GM12878 (cell line): ENCODE results near the gene SCP2. TPM values are rescaled to one million over a fixed set of nuclear protein-coding genes. Genes with fewer than 3 reads are reported as not detected.

ENCODE experiments used
- ATAC-seq: fragments of 200-7000 bp; cut with Tn5 transposase; 3 replicates; pipeline ENCODE4 v1.9.1; 2020; ENCODE audit warnings: mild to moderate bottlenecking, moderate library complexity
- BruUV-seq: library from RNA; stranded (reverse); fragments of 400-500 nt; replicated peaks from 2 replicates; lab custom pipeline; 2021; lab: Mats Ljungman, UMichigan
- CTCF ChIA-PET: fragments of 300-600 bp; sonication (Branson Sonifier 250); formaldehyde crosslinking; extraction: SDS; loops from one replicate; lab custom pipeline; 2021; ENCODE audit warnings: inconsistent platforms; lab: Yijun Ruan, JAX
- POLR2A ChIA-PET: fragments of 350-600 bp; formaldehyde crosslinking; extraction: SDS; loops from one replicate; lab custom pipeline; 2021; ENCODE audit warnings: inconsistent platforms; lab: Charles Lee
- RAD21 ChIA-PET: fragments of 300-600 bp; sonication (Branson Sonifier 250); formaldehyde crosslinking; loops from one replicate; lab custom pipeline; 2023; ENCODE audit warnings: antibody characterized with exemption; ENCODE audit not compliant: unreplicated experiment; lab: Charles Lee
- SMC1A ChIA-PET: fragments of 300-600 bp; sonication (Branson Sonifier 250); formaldehyde crosslinking; loops from one replicate; lab custom pipeline; 2023; ENCODE audit not compliant: unreplicated experiment, uncharacterized antibody; lab: Charles Lee
- DNase-seq: peaks from one replicate; pipeline ENCODE4 v3.0.0-alpha.2; 2011; ENCODE audit warnings: low read depth, low spot score
- FAIRE-seq: peaks from 3 replicates; lab custom pipeline; 2011; peaks lifted over from hg19 to GRCh38; lab: Jason Lieb, UNC
- H2AFZ ChIP-seq: 2 replicates; pipeline ENCODE4 v1.6.0; 2011; ENCODE audit warnings: low read depth, low read length, control low read depth; ENCODE audit not compliant: control insufficient read depth
- H3K27ac ChIP-seq: 2 replicates; pipeline ENCODE4 v1.5.1; 2011; ENCODE audit warnings: control low read depth; ENCODE audit not compliant: control insufficient read depth, insufficient read depth
- H3K27me3 ChIP-seq, 2 experiments: replicated peaks in 1 of 2; 2 replicates each; pipeline versions ENCODE4 v1.6.0 to v1.6.1; 2011; ENCODE audit warnings: low read length in 1 of 2; ENCODE audit not compliant: control insufficient read depth in 2 of 2, insufficient read depth in 2 of 2
- H3K36me3 ChIP-seq, 2 experiments: 2 replicates each; pipeline ENCODE4 v1.5.1; 2011; ENCODE audit warnings: low read length in 1 of 2; ENCODE audit not compliant: control insufficient read depth in 2 of 2, insufficient read depth in 2 of 2
- H3K4me1 ChIP-seq: 2 replicates; pipeline ENCODE4 v1.6.1; 2011; ENCODE audit warnings: mild to moderate bottlenecking, low read length, moderate library complexity, mixed read lengths; ENCODE audit not compliant: control insufficient read depth, insufficient read depth
- H3K4me2 ChIP-seq: 2 replicates; pipeline ENCODE4 v1.6.0; 2011; ENCODE audit warnings: control low read depth; ENCODE audit not compliant: control insufficient read depth, insufficient read depth
- H3K4me3 ChIP-seq: fragments of 200-600 bp; sonication (generic); 2 replicates; pipeline ENCODE4 v1.5.1; 2016
- H3K79me2 ChIP-seq: 2 replicates; pipeline ENCODE4 v1.6.0; 2011; ENCODE audit warnings: low read length; ENCODE audit not compliant: control insufficient read depth, insufficient read depth
- H3K9ac ChIP-seq: 2 replicates; pipeline ENCODE4 v1.8.0; 2011; ENCODE audit warnings: low read length, control low read depth, mixed read lengths; ENCODE audit not compliant: control insufficient read depth, insufficient read depth
- H3K9me3 ChIP-seq: replicated peaks from 3 replicates; pipeline ENCODE4 v1.5.1; 2011; ENCODE audit warnings: mild to moderate bottlenecking, low read length; ENCODE audit not compliant: control insufficient read depth, insufficient read depth
- H4K20me1 ChIP-seq: 2 replicates; pipeline ENCODE4 v1.6.0; 2011; ENCODE audit not compliant: control insufficient read depth, insufficient read depth
- CHD4 ChIP-seq: fragments of 200-600 bp; sonication (generic); IDR thresholded peaks from 2 replicates; pipeline ENCODE4 v1.6.1; 2016; ENCODE audit warnings: mild to moderate bottlenecking
- IRF4 ChIP-seq: IDR thresholded peaks from 2 replicates; pipeline ENCODE4 v1.6.1; 2011; ENCODE audit warnings: low read depth, low read length
- WGBS: methylation state at CpG from one replicate; pipeline ENCODE4 v1.1.6; 2016; ENCODE audit warnings: low lambda C conversion rate; ENCODE audit not compliant: insufficient replicate concordance, insufficient coverage; ENCODE audit errors: missing lambda C conversion rate; 5-methylcytosine and 5-hydroxymethylcytosine counted together
- in situ Hi-C: fragments of 300-500 bp; cut with MboI; formaldehyde crosslinking; loops from 9 replicates; pipeline ENCODE4 v1.14.3; 2018; ENCODE audit warnings: mixed read lengths
- intact Hi-C: fragments of 100-400 bp; cut with micrococcal nuclease; formaldehyde crosslinking; loops from one replicate; pipeline ENCODE4 v1.14.2; 2022; ENCODE audit not compliant: unreplicated experiment
- polyA plus RNA-seq, 11 experiments: library from polyadenylated mRNA; depleted of rRNA in 4 of 11; unstranded in 6 of 11; stranded (reverse) in 5 of 11; fragments of >200 nt; fragmentation: Nextera tagmentation in 4 of 11; fragmentation: Illumina TruSeq in 1 of 11; extraction: Ambion mirVana in 4 of 11; extraction: Trizol in 1 of 11; gene quantifications; 1 replicate in 1 of 11; 2 replicates in 10 of 11; pipeline versions ENCODE4 v1.2.1 to v1.2.3, GENCODE V29; 2011 to 2016; ENCODE audit warnings: inconsistent platforms in 2 of 11, missing spikeins in 2 of 11, low read depth in 1 of 11
- total RNA-seq, 4 experiments: library from RNA; depleted of rRNA in 3 of 4; stranded (reverse); fragments of >200 nt in 3 of 4; fragmentation: Illumina TruSeq in 1 of 4; extraction: Trizol in 1 of 4; gene quantifications; 2 replicates each; pipeline versions ENCODE4 v1.2.1 to v1.2.3, GENCODE V29; 2013 to 2021

The SCP2 gene
- total and polyA plus RNA-seq, 10 of the 15 experiments (the other 5 are each of a cell fraction or from before 2014, with no cell fraction given) = 74.3 to 327 (median 127) TPM

- no peaks in the 10 kb centered on the region for H3K9me3 ChIP-seq
- in situ Hi-C loops (no loop called here), intact Hi-C loops (no loop called here)
- ChIA-PET CTCF (no interaction called here), SMC1A (no interaction called here), POLR2A (no interaction called here), RAD21 (no interaction called here)
- no peak overlapping the region for H3K9ac ChIP-seq
- H3K27me3 ChIP-seq = 0 out of 4 replicates have a peak, but pooled peaks cover 0 to 2% of the 10 kb centered on the region in 2 experiments
- FAIRE-seq (no peak), DNase-seq (no peak), ATAC-seq (no peak)
- BruUV-seq = no TSS peak
- no peak overlapping the region for H3K4me2 ChIP-seq
- no peak overlapping the region for H3K4me3 ChIP-seq
- WGBS = 44% methylated on average over 13 of the region's 14 CpGs
- H3K79me2 ChIP-seq = no peaks in the 10 kb centered on the region
- H3K4me1 ChIP-seq = no peaks in the 10 kb centered on the region
- no peak overlapping the region for H3K27ac ChIP-seq
- no peaks in the 10 kb centered on the region for H4K20me1 ChIP-seq
- no peaks in the 10 kb centered on the region for H3K36me3 ChIP-seq
- TF ChIP-seq IRF4 = no peak
- H2AFZ ChIP-seq = no peak overlapping the region
These were observed 154.4 kb downstream of the SCP2 start for GRCh38 chr1:53081384-53082066.

- POLR2A ChIA-PET = no interaction called here
- no peak for TF ChIP-seq CHD4
- TF ChIP-seq, all 136 proteins: peak for 0
- 33% methylated on average over 13 of the region's 13 CpGs for WGBS
- Histone ChIP-seq H3K9ac (no peak overlapping the region), H3K4me2 (no peak overlapping the region), H3K4me3 (no peak overlapping the region), H3K27ac (no peak overlapping the region), H2AFZ (no peak overlapping the region), H3K9me3 (no peaks in the 10 kb centered on the region), H3K79me2 (no peaks in the 10 kb centered on the region), H3K27me3 (0 out of 4 replicates have a peak, but pooled peaks cover 0 to 2% of the 10 kb centered on the region in 2 experiments), H3K4me1 (no peaks in the 10 kb centered on the region), H3K36me3 (no peaks in the 10 kb centered on the region), H4K20me1 (no peaks in the 10 kb centered on the region)
- intact Hi-C loops = no loop called here
- ChIA-PET CTCF (no interaction called here), SMC1A (interaction anchor here (0.5 kb wide), 1 partner anchor 169 kb away, joined by 3 read pairs; no protein-coding TSS in a partner anchor), RAD21 (no interaction called here)
- BruUV-seq = no TSS peak
- FAIRE-seq (no peak), DNase-seq (no peak), ATAC-seq (no peak)
- in situ Hi-C loops = no loop called here
These were observed 155.9 kb downstream of the SCP2 start for GRCh38 chr1:53082826-53083455.
